GM12874 (cell line): ENCODE data around the gene DAPP1.

Source experiments
- CTCF ChIP-seq: IDR thresholded peaks from 2 replicates; pipeline ENCODE4 v1.5.1; 2011; ENCODE audit warnings: low read depth, mild to moderate bottlenecking, control low read depth, low read length, moderate library complexity; ENCODE audit not compliant: insufficient read depth

DAPP1 gene

GRCh38 chr4:99816545-99817308 is at the start of gene DAPP1:
DAPP1 (plus strand) TSS chr4:99816827; CDS start chr4:99816914, 87 bp downstream.
- TF ChIP-seq CTCF, result no peak

GRCh38 chr4:99783940-99784339 is 32.7 kb upstream of the DAPP1 start:
- no peak for TF ChIP-seq CTCF

GRCh38 chr4:99784842-99785241 is 31.8 kb upstream of the DAPP1 start:
- no peak for TF ChIP-seq CTCF

DNA sequence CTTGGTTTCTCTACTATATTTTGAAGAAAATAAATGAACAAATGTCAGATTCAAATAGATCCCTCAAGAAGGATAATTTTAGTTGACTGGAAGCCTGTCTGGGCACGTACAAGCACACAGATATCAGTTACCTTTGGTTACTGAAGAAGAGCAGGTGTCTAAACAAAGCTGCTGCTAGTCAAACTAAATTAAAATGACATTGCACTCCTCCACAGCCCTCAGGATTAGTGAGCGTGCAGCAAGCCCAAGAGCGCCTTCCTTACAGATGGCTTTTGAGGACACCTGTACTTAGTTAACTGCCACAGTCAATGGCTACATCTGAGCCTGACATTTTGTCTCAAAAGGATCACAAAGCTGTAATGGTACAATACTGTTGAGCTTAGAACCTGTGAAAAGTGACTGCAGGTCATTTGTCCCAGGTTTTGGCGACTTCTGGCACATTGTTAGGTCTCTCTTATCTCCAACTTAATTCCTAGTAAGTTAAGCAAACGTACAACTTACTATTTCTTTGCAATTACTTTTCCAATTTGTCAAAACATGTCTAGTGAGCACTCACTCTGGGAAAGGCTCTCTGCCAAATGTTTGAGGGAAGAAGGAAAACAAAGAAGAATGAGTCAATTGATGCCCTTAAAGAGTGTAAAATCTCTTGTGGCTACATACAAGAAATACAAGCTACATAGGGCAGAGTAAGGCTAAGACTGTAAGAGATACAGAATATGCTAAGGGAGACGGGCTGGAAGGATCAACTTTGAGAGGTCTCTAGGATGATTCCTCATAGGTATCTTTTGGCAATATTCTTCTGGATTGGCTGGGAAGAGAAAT is 25.6 kb upstream of the DAPP1 start:
- TF ChIP-seq CTCF, result no peak

- TF ChIP-seq CTCF, result no peak
Measured at GRCh38 chr4:99800332-99801004, 16.2 kb upstream of the DAPP1 start.

- TF ChIP-seq CTCF, result no peak
Measured at GRCh38 chr4:99801005-99801699, 15.5 kb upstream of the DAPP1 start.
